Mucosa of stomach (tissue), 1 donor: ENCODE data around the gene GRID1.

Source experiments
- H3K27me3 ChIP-seq: one replicate; pipeline ENCODE4 v1.7.0; 2013; ENCODE audit warnings: mild to moderate bottlenecking, low read length; ENCODE audit not compliant: control insufficient read depth, insufficient read depth
- H3K36me3 ChIP-seq: one replicate; pipeline ENCODE4 v1.7.0; 2013; ENCODE audit warnings: low read length; ENCODE audit not compliant: control insufficient read depth, insufficient read depth
- H3K4me1 ChIP-seq: one replicate; pipeline ENCODE4 v1.7.0; 2013; ENCODE audit warnings: mild to moderate bottlenecking, low read length; ENCODE audit not compliant: control insufficient read depth, insufficient read depth
- H3K4me3 ChIP-seq: one replicate; pipeline ENCODE4 v1.7.0; 2013; ENCODE audit warnings: low read length
- H3K9ac ChIP-seq: one replicate; pipeline ENCODE4 v1.7.0; 2013; ENCODE audit warnings: mild to moderate bottlenecking, low read length, moderate library complexity
- H3K9me3 ChIP-seq: one replicate; pipeline ENCODE4 v1.7.0; 2013; ENCODE audit warnings: mild to moderate bottlenecking, low read length, moderate library complexity; ENCODE audit not compliant: control insufficient read depth
- donor health status: Pancreatic carcinoma.

GRID1 gene

GRCh38 chr10:86164174-86164774 lies 202.3 kb downstream of the GRID1 start:
- Histone ChIP-seq H3K9me3 (no peaks in the 10 kb centered on the region), H3K36me3 (no peaks in the 10 kb centered on the region), H3K27me3 (no peaks in the 10 kb centered on the region), H3K4me3 (no peak overlapping the region), H3K9ac (no peak overlapping the region), H3K4me1 (no peaks in the 10 kb centered on the region)

DNA sequence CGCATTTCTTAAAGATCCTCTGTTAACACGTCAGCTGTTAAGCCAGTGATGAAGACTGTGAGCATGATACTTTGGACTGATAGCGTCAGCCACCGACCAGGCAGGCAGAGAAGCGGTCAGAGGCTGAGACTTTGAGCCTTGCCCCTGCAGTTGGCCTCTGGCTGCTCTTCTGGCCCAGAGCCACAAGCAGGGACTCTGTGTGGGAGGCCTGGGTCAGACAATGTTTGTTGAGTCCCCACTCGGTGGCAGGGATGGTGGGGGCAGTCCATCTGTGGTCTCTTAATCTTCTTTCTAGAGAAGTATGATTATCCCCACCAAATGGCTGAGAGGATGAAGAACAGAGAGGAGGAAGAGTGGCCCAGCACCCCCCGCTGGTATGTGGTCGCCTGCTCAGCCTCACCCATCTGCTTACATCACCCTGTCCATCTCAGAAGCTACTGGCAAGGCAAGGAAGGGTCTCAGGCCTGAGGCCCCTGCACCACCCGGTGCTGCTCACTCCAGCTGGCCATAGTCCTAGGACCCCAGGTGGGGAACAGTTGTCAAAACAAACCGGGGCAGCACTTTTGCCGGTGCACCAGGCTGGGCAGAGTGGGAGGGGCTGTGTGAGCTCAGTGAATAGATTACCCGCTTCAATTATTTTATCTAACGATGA lies 202.9 kb downstream of the GRID1 start:
- H3K9me3 ChIP-seq = no peaks in the 10 kb centered on the region
- no peaks in the 10 kb centered on the region for H3K27me3 ChIP-seq
- H3K36me3 ChIP-seq = no peaks in the 10 kb centered on the region
- no peaks in the 10 kb centered on the region for H3K4me1 ChIP-seq
- no peak overlapping the region for H3K4me3 ChIP-seq
- no peak overlapping the region for H3K9ac ChIP-seq

DNA sequence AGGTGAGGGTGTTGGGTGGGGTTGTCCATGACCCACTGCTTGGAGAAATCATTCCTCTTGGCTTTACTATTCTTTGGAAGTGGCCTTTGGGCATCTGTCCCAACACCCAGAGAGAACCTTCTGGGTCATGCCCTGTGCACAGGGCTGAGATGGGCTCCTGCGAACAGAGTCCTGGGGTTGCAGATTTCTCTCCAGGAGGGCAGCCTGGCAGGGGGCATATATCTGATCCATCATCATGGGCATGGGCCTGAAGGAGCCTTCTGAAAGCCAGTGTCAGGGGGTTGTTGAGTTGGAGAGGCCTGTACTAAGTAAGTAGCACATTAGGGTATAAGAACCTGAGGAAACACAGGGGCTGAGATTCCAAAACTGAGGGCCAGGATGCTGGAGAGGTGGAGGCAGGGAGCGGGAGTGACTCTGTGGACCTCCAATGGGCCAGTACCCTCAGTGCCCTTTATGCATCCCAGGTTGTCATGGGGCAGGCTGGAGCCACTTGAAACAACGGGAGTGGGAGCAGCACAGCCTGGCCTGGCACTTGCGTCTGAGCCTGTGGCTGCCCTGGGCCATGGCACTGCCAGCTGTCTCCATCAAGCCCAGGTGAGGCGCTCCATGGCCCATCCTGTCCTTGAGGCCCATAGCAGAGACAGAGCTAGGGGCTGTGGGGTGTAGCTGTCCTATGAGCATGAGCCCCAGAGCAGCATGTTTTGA lies 203.7 kb downstream of the GRID1 start:
- H3K27me3 ChIP-seq = no peaks in the 10 kb centered on the region
- H3K4me1 ChIP-seq = no peaks in the 10 kb centered on the region
- H3K9me3 ChIP-seq = no peaks in the 10 kb centered on the region
- no peak overlapping the region for H3K9ac ChIP-seq
- no peak overlapping the region for H3K4me3 ChIP-seq
- no peaks in the 10 kb centered on the region for H3K36me3 ChIP-seq

DNA sequence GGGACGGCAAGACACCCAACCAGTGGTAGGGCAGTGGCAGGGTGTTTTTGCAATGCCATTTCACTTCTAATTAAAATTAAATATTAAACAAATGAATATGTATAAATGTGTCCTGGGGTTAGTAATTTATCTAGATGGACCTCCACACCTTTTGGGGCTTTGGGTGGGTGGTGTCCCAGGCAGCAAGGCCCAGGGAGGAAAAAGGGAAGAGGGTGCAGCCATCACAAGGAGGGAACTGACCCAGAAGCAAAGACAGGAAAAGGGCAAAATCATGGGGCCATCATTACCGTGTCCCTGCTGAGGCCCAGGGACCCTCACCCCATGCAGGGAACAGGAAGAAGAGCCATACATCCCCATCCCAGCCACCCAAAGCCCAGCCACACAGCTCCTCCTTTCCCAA lies 204.6 kb downstream of the GRID1 start:
- Histone ChIP-seq H3K4me3 (no peak overlapping the region), H3K9me3 (no peaks in the 10 kb centered on the region), H3K4me1 (no peaks in the 10 kb centered on the region), H3K9ac (no peak overlapping the region), H3K36me3 (no peaks in the 10 kb centered on the region), H3K27me3 (no peaks in the 10 kb centered on the region)

DNA sequence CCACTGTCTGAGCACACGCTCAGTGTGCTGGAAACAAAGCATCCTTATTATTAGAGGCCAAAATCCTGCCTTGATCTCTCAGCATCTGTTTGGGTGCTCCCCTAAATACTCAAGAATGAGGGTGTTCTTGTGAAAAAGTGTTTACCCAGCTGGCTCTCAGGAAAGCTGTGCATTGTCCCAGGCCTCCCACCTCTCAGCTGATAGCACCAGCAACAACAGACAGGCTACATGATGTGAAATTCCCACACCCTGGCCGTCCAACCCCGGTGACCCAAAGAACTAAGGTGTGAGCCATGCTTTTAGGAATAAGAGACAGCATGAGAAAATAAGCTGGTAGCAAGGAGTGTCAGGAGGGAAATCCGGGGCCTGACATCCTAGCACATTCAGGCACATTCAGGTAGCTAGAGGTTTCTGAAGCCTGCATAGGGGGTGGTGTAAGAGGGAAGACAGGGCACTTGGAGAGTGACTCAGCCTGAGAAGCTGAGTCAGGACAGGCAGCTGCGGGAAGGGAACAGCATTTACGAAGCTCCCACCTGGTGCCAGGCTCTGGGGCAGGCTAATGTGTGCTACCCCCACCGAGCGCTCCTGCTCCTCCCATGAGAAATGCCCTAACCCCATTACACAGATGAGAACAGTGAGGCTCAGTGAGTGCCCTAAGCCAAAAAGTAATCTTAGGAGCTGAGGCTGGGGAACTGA lies 205.6 kb downstream of the GRID1 start:
- Histone ChIP-seq H3K27me3 (no peaks in the 10 kb centered on the region), H3K4me3 (no peak overlapping the region), H3K9me3 (no peaks in the 10 kb centered on the region), H3K9ac (no peak overlapping the region), H3K4me1 (no peaks in the 10 kb centered on the region), H3K36me3 (no peaks in the 10 kb centered on the region)

- Histone ChIP-seq H3K27me3 (no peaks in the 10 kb centered on the region), H3K9me3 (no peaks in the 10 kb centered on the region), H3K9ac (no peak overlapping the region), H3K4me1 (no peaks in the 10 kb centered on the region), H3K36me3 (no peaks in the 10 kb centered on the region), H3K4me3 (no peak overlapping the region)
These were observed 206.8 kb downstream of the GRID1 start for GRCh38 chr10:86159797-86160196.

GRCh38 chr10:86155054-86155921 lies 211.3 kb downstream of the GRID1 start:
- H3K27me3 ChIP-seq = no peaks in the 10 kb centered on the region
- H3K36me3 ChIP-seq = no peaks in the 10 kb centered on the region
- no peaks in the 10 kb centered on the region for H3K4me1 ChIP-seq
- H3K4me3 ChIP-seq = no peak overlapping the region
- H3K9ac ChIP-seq = no peak overlapping the region
- no peaks in the 10 kb centered on the region for H3K9me3 ChIP-seq

DNA sequence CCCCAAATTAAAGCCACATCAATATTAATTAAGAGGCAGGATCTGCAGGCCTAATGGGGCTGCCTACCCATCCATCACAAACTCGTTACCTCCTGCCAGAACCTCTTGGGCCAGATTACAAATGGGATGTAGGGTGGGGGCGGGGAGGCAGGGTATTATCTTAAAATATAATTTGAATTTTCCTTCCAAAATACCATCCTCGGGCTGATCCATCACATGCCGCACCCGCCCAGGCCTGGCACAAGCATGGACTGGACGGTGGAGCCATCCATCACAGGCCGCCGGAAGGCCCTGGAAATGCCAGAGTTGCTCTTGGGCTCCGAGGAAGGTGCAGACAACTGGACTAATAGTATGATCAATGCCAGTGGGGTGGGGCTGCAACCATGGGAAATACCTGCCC lies 212.8 kb downstream of the GRID1 start:
- no peaks in the 10 kb centered on the region for H3K4me1 ChIP-seq

DNA sequence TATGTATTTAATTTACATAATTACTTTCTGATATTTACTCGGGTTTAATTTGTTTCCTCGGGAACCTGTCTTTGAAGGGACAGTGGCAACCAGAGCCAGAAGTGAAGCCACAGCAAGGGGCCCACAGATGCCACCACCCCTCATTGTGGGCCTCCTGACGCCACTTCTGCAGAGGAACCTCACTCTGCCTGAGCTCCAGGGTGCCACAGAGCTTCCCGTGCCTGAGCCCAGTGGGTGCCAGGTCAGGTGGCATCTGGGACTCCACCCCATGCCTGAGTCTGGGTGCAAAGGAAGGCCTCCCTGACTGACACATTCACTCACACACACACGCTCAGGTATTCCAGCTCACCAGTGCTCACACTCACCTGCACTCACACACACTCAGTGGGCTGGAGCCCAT lies 213.7 kb downstream of the GRID1 start:
- no peaks in the 10 kb centered on the region for H3K27me3 ChIP-seq
- no peaks in the 10 kb centered on the region for H3K9me3 ChIP-seq

More for the DNA sequence above, 212.8 kb downstream of the GRID1 start:
- H3K9ac ChIP-seq = no peak overlapping the region
- H3K4me3 ChIP-seq = no peak overlapping the region
- H3K9me3 ChIP-seq = no peaks in the 10 kb centered on the region
- no peaks in the 10 kb centered on the region for H3K27me3 ChIP-seq
- no peaks in the 10 kb centered on the region for H3K36me3 ChIP-seq

DNA sequence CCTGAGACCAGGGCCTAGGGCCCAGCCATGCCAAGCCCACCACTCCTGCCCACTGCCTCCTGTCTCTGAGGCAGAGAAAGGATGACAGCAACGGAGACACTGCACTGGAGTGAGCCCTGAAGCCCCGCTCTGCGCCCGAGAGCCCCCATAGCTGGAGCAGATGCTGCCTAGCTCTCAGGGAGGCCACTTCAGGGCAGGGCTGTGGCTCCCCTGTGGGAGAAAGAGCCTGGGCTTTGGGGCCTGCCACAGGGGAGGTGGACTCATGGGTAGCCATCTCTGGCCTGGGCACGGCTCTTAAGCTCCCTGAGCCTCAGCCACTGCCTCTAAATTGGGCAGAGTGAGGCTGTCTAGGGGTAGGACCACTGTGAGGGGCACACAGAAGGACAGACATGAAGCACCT lies 214.2 kb downstream of the GRID1 start:
- no peak overlapping the region for H3K4me3 ChIP-seq
- H3K9me3 ChIP-seq = no peaks in the 10 kb centered on the region
- H3K9ac ChIP-seq = no peak overlapping the region
- H3K4me1 ChIP-seq = no peaks in the 10 kb centered on the region
- H3K27me3 ChIP-seq = no peaks in the 10 kb centered on the region
- H3K36me3 ChIP-seq = no peaks in the 10 kb centered on the region

More for the DNA sequence above, 213.7 kb downstream of the GRID1 start:
- no peak overlapping the region for H3K4me3 ChIP-seq
- H3K9ac ChIP-seq = no peak overlapping the region
- H3K4me1 ChIP-seq = no peaks in the 10 kb centered on the region
- no peaks in the 10 kb centered on the region for H3K36me3 ChIP-seq

- H3K36me3 ChIP-seq = no peaks in the 10 kb centered on the region
- H3K4me3 ChIP-seq = no peak overlapping the region
- H3K27me3 ChIP-seq = no peaks in the 10 kb centered on the region
- no peaks in the 10 kb centered on the region for H3K4me1 ChIP-seq
- H3K9ac ChIP-seq = no peak overlapping the region
- no peaks in the 10 kb centered on the region for H3K9me3 ChIP-seq
These were observed 215.0 kb downstream of the GRID1 start for GRCh38 chr10:86151613-86152012.
